T follicular helper cell (primary cell): ENCODE measurements around the gene HAPLN1.

Experiments
- DNase-seq: peaks from one replicate; pipeline ENCODE4 v3.0.0-alpha.2; 2020; ENCODE audit warnings: low read depth

The HAPLN1 gene

GRCh38 chr5:83718195-83718825 lies 2.3 kb downstream of the HAPLN1 start:
- DNase-seq: no peak

GRCh38 chr5:83715236-83716065 lies 5.2 kb downstream of the HAPLN1 start:
- DNase-seq: no peak

GRCh38 chr5:83714810-83715209 lies 5.8 kb downstream of the HAPLN1 start:
- DNase-seq: no peak

- no peak for DNase-seq
Observed at GRCh38 chr5:83711982-83712601, 8.6 kb downstream of the HAPLN1 start.

GRCh38 chr5:83709973-83710372 lies 10.7 kb downstream of the HAPLN1 start:
- no peak for DNase-seq

- DNase-seq: no peak
Observed at GRCh38 chr5:83708170-83708569, 12.5 kb downstream of the HAPLN1 start.

- DNase-seq: no peak
Observed at GRCh38 chr5:83703059-83703458, 17.6 kb downstream of the HAPLN1 start.

- no peak for DNase-seq
Observed at GRCh38 chr5:83701886-83702285, 18.8 kb downstream of the HAPLN1 start.

GRCh38 chr5:83689881-83690280 lies 30.8 kb downstream of the HAPLN1 start:
- no peak for DNase-seq

GRCh38 chr5:83688281-83688680 lies 32.4 kb downstream of the HAPLN1 start:
- no peak for DNase-seq

- no peak for DNase-seq
Observed at GRCh38 chr5:83687124-83687619, 33.5 kb downstream of the HAPLN1 start.

GRCh38 chr5:83686251-83686650 lies 34.4 kb downstream of the HAPLN1 start:
- no peak for DNase-seq

GRCh38 chr5:83683836-83684235 lies 36.8 kb downstream of the HAPLN1 start:
- no peak for DNase-seq

GRCh38 chr5:83672646-83673045 lies 48.0 kb downstream of the HAPLN1 start:
- no peak for DNase-seq

- DNase-seq: no peak
Observed at GRCh38 chr5:83672158-83672557, 48.5 kb downstream of the HAPLN1 start.

- DNase-seq: no peak
Observed at GRCh38 chr5:83665631-83666030, 55.0 kb downstream of the HAPLN1 start.

GRCh38 chr5:83662558-83662957 lies 58.1 kb downstream of the HAPLN1 start:
- no peak for DNase-seq

GRCh38 chr5:83657807-83658525 lies 62.7 kb downstream of the HAPLN1 start:
- no peak for DNase-seq

GRCh38 chr5:83654427-83654994 lies 66.1 kb downstream of the HAPLN1 start:
- DNase-seq: no peak

GRCh38 chr5:83653669-83654068 lies 67.0 kb downstream of the HAPLN1 start:
- no peak for DNase-seq

- no peak for DNase-seq
Observed at GRCh38 chr5:83645936-83646335, 74.7 kb downstream of the HAPLN1 start.

- no peak for DNase-seq
Observed at GRCh38 chr5:83644301-83644700, 76.4 kb downstream of the HAPLN1 start.
